IMR-90 (cell line): ENCODE results near the gene IGFBP3.

Experiments
- CEBPB ChIP-seq: IDR thresholded peaks from 2 replicates; pipeline ENCODE4 v1.6.1; 2012; ENCODE audit warnings: low read depth, low read length, improper control_type of control experiment
- CTCF ChIP-seq: conservative IDR thresholded peaks from 2 replicates; pipeline ENCODE4 v1.5.1; 2012; ENCODE audit warnings: mild to moderate bottlenecking, low read depth, low read length, improper control_type of control experiment
- FOS ChIP-seq: fragments of 150-350 bp; IDR thresholded peaks from 2 replicates; pipeline ENCODE4 v1.6.1; 2016; ENCODE audit warnings: low read depth, low read length
- MAZ ChIP-seq: IDR thresholded peaks from 2 replicates; pipeline ENCODE4 v1.6.1; 2012; ENCODE audit warnings: low read depth, mild to moderate bottlenecking, low read length, improper control_type of control experiment, moderate library complexity, borderline replicate concordance
- MXI1 ChIP-seq: IDR thresholded peaks from 2 replicates; pipeline ENCODE4 v1.6.1; 2012; ENCODE audit warnings: low read depth, mild to moderate bottlenecking, low read length, moderate library complexity, borderline replicate concordance
- POLR2A ChIP-seq: IDR thresholded peaks from 2 replicates; pipeline ENCODE4 v1.6.1; 2012; ENCODE audit warnings: mild to moderate bottlenecking, low read depth, low read length

DNA sequence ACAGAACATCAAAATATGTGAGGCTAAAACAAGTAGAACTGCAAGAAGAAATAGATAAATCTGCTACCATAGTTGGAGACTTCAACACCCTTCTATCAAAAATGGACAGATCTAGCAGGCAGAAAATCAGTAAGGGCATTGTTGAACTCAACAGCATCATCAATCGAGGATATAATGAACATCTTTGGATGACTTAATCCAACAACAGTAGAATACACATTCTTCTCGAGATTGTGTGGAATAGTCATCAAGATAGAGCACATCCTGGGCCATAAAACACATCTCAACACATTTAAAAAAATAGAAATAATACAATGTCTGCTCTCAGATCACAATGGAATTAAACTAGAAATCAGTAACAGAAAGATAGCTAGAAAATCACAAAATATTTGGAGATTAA, 22.9 kb downstream of the IGFBP3 start:
- TF ChIP-seq MAZ: no peak
- no peak for TF ChIP-seq CTCF
- no peak for TF ChIP-seq POLR2A
- no peak for TF ChIP-seq FOS
- no peak for TF ChIP-seq MXI1
- TF ChIP-seq CEBPB: no peak
